MCF 10A (cell line): ENCODE data around the gene TPP1. TPM values are rescaled to one million over a fixed set of nuclear protein-coding genes. Genes with fewer than 3 reads are reported as not detected.

Experiments used
- BruUV-seq: library from RNA; stranded (reverse); fragments of 400-500 nt; replicated peaks from 2 replicates; lab custom pipeline; 2021; lab: Mats Ljungman, UMichigan
- CTCF ChIA-PET: fragments of 300-600 bp; sonication (Branson Sonifier 250); formaldehyde crosslinking; extraction: SDS; loops from one replicate; lab custom pipeline; 2021; ENCODE audit warnings: antibody characterized with exemption, inconsistent platforms; lab: Yijun Ruan, JAX
- POLR2A ChIA-PET: fragments of 300-600, 350-650 bp; sonication (Branson Sonifier 250); formaldehyde crosslinking; extraction: SDS; loops from one replicate; lab custom pipeline; 2020; ENCODE audit warnings: antibody characterized with exemption, inconsistent platforms; lab: Yijun Ruan, JAX
- DNase-seq: peaks from one replicate; pipeline ENCODE4 v3.0.0-alpha.2; 2018; ENCODE audit not compliant: unreplicated experiment
- H3K27ac Mint-ChIP-seq: one replicate; pipeline ENCODE4 v1.8.0; 2022; ENCODE audit warnings: mild to moderate bottlenecking, low read depth, mixed read lengths; ENCODE audit not compliant: unreplicated experiment
- H3K27me3 Mint-ChIP-seq: one replicate; pipeline ENCODE4 v1.8.0; 2022; ENCODE audit warnings: mixed read lengths; ENCODE audit not compliant: insufficient read depth, unreplicated experiment
- H3K36me3 Mint-ChIP-seq: one replicate; pipeline ENCODE4 v1.8.0; 2022; ENCODE audit warnings: mild to moderate bottlenecking, moderate library complexity, mixed read lengths; ENCODE audit not compliant: insufficient read depth, unreplicated experiment
- H3K4me1 Mint-ChIP-seq: one replicate; pipeline ENCODE4 v1.8.0; 2022; ENCODE audit warnings: mixed read lengths; ENCODE audit not compliant: insufficient read depth, unreplicated experiment
- H3K4me3 Mint-ChIP-seq: one replicate; pipeline ENCODE4 v1.8.0; 2022; ENCODE audit warnings: mild to moderate bottlenecking, moderate library complexity, mixed read lengths; ENCODE audit not compliant: unreplicated experiment
- H3K9me3 Mint-ChIP-seq: one replicate; pipeline ENCODE4 v1.8.0; 2022; ENCODE audit warnings: mixed read lengths; ENCODE audit not compliant: unreplicated experiment
- CTCF ChIP-seq: fragments of 200-600 bp; IDR thresholded peaks from one replicate; pipeline ENCODE4 v1.8.0; 2022; ENCODE audit warnings: antibody characterized with exemption, mild to moderate bottlenecking; ENCODE audit not compliant: unreplicated experiment
- intact Hi-C: fragments of 100-400 bp; cut with micrococcal nuclease; formaldehyde crosslinking; loops from 2 replicates; pipeline ENCODE4 v1.14.1; 2022
- total RNA-seq: library from RNA; stranded (reverse); gene quantifications from 2 replicates; pipeline ENCODE4 v1.2.3, GENCODE V29; 2022

TPP1 gene
- total RNA-seq, 1 experiment from 2014 or later: 26.9 TPM

GRCh38 chr11:6642957-6643356 is 23.7 kb upstream of the TPP1 start:
- Mint-ChIP-seq H3K9me3 (no peaks in the 10 kb centered on the region), H3K4me1 (no peaks in the 10 kb centered on the region), H3K4me3 (no peak overlapping the region), H3K27me3 (no peaks in the 10 kb centered on the region), H3K27ac (no peak overlapping the region), H3K36me3 (no peaks in the 10 kb centered on the region)
- POLR2A ChIA-PET: no interaction called here
- CTCF ChIA-PET: interaction anchor here (0.9 kb wide), 1 partner anchor 112 kb away, joined by 3 read pairs; no protein-coding TSS in a partner anchor
- intact Hi-C loops: no loop called here
- BruUV-seq: no TSS peak
- DNase-seq: no peak
- TF ChIP-seq CTCF: no peak

GRCh38 chr11:6640985-6641701 is 21.9 kb upstream of the TPP1 start:
- TF ChIP-seq CTCF: no peak
- no peak for DNase-seq
- no peaks in the 10 kb centered on the region for H3K9me3 Mint-ChIP-seq
- no peak overlapping the region for H3K27ac Mint-ChIP-seq
- ChIA-PET POLR2A (interaction anchor here (0.6 kb wide), 1 partner anchor 22 kb away, joined by 3 read pairs; no protein-coding TSS in a partner anchor), CTCF (no interaction called here)
- no peak overlapping the region for H3K4me3 Mint-ChIP-seq
- no peaks in the 10 kb centered on the region for H3K27me3 Mint-ChIP-seq
- no TSS peak for BruUV-seq
- H3K4me1 Mint-ChIP-seq: no peaks in the 10 kb centered on the region
- intact Hi-C loops: no loop called here
- no peaks in the 10 kb centered on the region for H3K36me3 Mint-ChIP-seq

GRCh38 chr11:6640036-6640984 is 21.1 kb upstream of the TPP1 start:
- TF ChIP-seq CTCF: no peak
- Mint-ChIP-seq H3K36me3 (no peaks in the 10 kb centered on the region), H3K9me3 (no peaks in the 10 kb centered on the region), H3K4me3 (no peak overlapping the region), H3K27ac (no peak overlapping the region), H3K27me3 (no peaks in the 10 kb centered on the region), H3K4me1 (no peaks in the 10 kb centered on the region)
- POLR2A ChIA-PET: interaction anchor here (0.6 to 1.9 kb wide), 2 partner anchors 21 to 22 kb away, joined by 3 to 4 read pairs; partner anchors contain the start of gene TPP1
- BruUV-seq: no TSS peak
- DNase-seq: no peak
- CTCF ChIA-PET: interaction anchor here (0.7 kb wide), 1 partner anchor 47 kb away, joined by 3 read pairs; no protein-coding TSS in a partner anchor
- intact Hi-C loops: no loop called here

GRCh38 chr11:6638429-6638828 is 19.2 kb upstream of the TPP1 start:
- Mint-ChIP-seq H3K9me3 (no peaks in the 10 kb centered on the region), H3K4me3 (no peak overlapping the region), H3K27ac (no peak overlapping the region), H3K27me3 (no peaks in the 10 kb centered on the region), H3K36me3 (no peaks in the 10 kb centered on the region), H3K4me1 (no peaks in the 10 kb centered on the region)
- DNase-seq: no peak
- intact Hi-C loops: no loop called here
- BruUV-seq: no TSS peak
- ChIA-PET CTCF (interaction anchor here (0.7 to 1.1 kb wide), 3 partner anchors 11 to 68 kb away, joined by 3 to 4 read pairs (median 3); no protein-coding TSS in a partner anchor), POLR2A (interaction anchor here (1.9 kb wide), 1 partner anchor 19 kb away, joined by 4 read pairs; the partner anchor contains the start of gene TPP1)
- TF ChIP-seq CTCF: no peak
